Fibroblast of lung (primary cell): ENCODE results near the gene RXFP1.

Experiments used
- EZH2 ChIP-seq: IDR thresholded peaks from 2 replicates; pipeline ENCODE4 v1.5.1; 2012; ENCODE audit warnings: low read length, control low read depth, mild to moderate bottlenecking; ENCODE audit errors: missing control alignments
- TF ChIP-seq, protein P1 (sequence below), 2 donors: IDR thresholded peaks in 1 of 2; conservative IDR thresholded peaks in 1 of 2; 1 replicate in 1 of 2; 2 replicates in 1 of 2; pipeline ENCODE4 v1.5.1; 2011 to 2012; ENCODE audit warnings: low read length in 2 of 2, control low read depth in 1 of 2, inconsistent platforms in 1 of 2, low read depth in 1 of 2, mild to moderate bottlenecking in 1 of 2

DNA sequence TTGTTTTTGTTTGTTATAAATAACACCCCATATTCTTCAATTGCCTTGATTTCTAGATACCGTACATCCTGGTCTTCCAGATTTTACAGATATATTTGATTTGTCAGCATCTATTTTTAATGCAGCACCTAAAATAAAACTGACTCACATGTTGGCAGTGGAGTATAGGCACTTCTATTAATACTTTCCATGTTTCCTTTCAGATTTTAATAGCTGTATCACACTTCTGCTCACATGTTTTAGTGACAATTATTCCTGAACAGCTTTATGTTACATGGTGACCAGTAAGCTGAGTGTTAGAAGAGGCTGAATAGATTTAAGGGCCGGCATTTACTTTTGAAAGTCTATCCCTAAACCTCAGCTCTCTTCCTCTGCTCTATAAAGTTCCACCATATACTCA, 103.9 kb downstream of the RXFP1 start:
- TF ChIP-seq EZH2: no peak
- TF ChIP-seq, protein P1, sequence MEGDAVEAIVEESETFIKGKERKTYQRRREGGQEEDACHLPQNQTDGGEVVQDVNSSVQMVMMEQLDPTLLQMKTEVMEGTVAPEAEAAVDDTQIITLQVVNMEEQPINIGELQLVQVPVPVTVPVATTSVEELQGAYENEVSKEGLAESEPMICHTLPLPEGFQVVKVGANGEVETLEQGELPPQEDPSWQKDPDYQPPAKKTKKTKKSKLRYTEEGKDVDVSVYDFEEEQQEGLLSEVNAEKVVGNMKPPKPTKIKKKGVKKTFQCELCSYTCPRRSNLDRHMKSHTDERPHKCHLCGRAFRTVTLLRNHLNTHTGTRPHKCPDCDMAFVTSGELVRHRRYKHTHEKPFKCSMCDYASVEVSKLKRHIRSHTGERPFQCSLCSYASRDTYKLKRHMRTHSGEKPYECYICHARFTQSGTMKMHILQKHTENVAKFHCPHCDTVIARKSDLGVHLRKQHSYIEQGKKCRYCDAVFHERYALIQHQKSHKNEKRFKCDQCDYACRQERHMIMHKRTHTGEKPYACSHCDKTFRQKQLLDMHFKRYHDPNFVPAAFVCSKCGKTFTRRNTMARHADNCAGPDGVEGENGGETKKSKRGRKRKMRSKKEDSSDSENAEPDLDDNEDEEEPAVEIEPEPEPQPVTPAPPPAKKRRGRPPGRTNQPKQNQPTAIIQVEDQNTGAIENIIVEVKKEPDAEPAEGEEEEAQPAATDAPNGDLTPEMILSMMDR (conservative IDR thresholded peaks at IDR 0.05 in 1 of 2, IDR thresholded peaks at IDR 0.05 in 1 of 2; ENCODE audit: low read depth in 1 of 2, low read length in 2 of 2): no peak
